Activated gamma-delta T cell treated with Interleukin-2 at 50 U/mL for 16 hours (primary cell): ENCODE data around the gene POU2AF1.

Experiments used
- DNase-seq: peaks from one replicate; pipeline ENCODE4 v3.0.0-alpha.2; 2020

POU2AF1 gene, protein sequence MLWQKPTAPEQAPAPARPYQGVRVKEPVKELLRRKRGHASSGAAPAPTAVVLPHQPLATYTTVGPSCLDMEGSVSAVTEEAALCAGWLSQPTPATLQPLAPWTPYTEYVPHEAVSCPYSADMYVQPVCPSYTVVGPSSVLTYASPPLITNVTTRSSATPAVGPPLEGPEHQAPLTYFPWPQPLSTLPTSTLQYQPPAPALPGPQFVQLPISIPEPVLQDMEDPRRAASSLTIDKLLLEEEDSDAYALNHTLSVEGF

GRCh38 chr11:111378861-111379601, at the start of gene POU2AF1:
Gene POU2AF1 (minus strand): TSS chr11:111379275. CDS start chr11:111379177, 98 bp downstream.
- DNase-seq: peak; percentile 58

- no peak for DNase-seq
These were observed 49.2 kb upstream of the POU2AF1 start for GRCh38 chr11:111428113-111428876.

GRCh38 chr11:111427471-111427912, 48.4 kb upstream of the POU2AF1 start:
- no peak for DNase-seq

DNA sequence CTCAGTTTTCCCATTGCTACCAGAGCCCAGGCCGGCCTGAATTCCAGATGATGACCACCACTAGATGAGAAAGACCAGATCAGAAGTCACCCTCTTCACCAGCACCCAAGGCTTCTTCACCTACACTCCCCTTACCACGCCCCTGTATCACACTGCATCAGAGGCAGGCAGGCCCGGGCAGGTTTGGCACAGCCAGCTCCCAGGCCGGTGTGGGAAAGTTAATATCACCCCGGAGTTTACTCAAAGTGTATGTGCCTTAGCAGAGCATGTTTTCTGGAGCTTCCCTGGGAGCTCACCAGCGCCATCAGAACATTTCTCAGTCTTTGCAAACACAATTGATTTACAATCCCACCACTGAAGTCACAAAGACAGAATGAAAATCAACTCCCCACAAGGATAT, 47.5 kb upstream of the POU2AF1 start:
- DNase-seq: no peak

- no peak for DNase-seq
These were observed 44.2 kb upstream of the POU2AF1 start for GRCh38 chr11:111423250-111423615.

GRCh38 chr11:111422494-111423249, 43.6 kb upstream of the POU2AF1 start:
- DNase-seq: peak; percentile 29

- no peak for DNase-seq
These were observed 42.2 kb upstream of the POU2AF1 start for GRCh38 chr11:111421251-111421650.

- DNase-seq: no peak
These were observed 40.7 kb upstream of the POU2AF1 start for GRCh38 chr11:111419641-111420327.

- DNase-seq: no peak
These were observed 40.1 kb upstream of the POU2AF1 start for GRCh38 chr11:111419181-111419580.

- DNase-seq: no peak
These were observed 39.3 kb upstream of the POU2AF1 start for GRCh38 chr11:111418436-111418787.

DNA sequence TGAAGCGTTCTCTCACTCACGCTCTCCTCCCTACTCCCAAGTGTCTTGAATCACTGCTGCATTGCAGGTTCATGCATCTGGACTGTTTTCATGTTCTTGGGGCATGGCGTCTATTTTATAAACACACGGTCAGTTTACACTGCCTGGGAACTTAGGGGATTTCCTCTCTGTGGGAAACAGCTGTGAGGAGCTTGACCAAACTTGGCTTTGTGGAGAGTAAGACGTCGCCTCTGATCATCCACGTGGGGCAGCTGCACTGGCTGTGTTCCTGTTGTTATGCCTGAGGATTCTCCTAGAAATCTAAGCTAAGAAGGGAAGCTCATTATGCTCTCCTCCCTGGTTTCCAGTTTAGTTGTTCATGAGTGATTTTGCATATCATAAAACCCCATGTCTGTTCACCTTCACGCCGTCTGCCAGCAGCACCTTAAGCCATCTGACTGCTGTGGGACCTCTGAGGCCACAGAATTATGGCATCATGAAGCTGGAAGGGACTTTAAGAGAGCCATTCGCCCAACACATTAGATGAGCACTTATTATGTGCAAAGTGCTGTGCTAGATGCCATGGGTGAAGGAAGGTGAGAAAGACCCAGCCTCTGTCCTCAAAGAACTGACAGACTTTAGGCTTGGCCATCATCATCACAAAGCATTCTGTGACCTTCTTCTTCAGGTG, 38.8 kb upstream of the POU2AF1 start:
- no peak for DNase-seq

DNA sequence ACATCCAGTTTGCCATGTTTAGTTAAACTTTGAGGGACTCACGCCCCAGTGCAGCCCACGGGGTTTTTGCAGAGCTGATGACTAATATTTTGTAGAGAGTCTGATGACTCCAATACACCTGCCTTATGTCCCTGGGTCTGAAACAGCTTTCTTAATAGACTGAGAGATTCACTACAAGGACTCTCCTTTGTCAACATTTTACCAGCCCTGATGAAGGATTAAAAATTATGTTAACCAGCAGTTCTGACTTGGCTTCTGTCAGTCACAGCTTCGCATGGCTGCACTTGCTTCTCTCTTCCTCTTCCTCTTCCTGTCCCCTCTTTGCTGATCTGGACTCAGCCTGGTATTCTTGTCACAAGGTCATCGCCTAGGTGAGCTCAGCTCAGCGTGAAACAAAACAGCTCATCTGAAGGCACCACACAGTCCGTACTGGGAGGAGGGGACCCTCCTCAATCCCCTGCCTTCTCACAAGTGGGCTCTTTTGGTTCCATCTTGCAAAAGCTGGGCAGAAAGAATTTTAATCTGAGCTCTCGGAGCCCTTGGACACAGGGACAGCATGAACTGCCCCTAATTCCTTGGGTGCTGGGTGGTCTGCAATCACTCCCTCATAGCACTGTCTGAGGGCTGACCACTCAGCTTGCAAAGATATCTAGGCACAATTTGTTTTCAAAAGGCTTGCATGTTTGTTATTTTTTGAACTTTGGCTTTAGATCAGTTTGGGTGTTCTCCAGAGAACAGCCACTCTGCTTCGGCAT, 38.1 kb upstream of the POU2AF1 start:
- DNase-seq: no peak

DNA sequence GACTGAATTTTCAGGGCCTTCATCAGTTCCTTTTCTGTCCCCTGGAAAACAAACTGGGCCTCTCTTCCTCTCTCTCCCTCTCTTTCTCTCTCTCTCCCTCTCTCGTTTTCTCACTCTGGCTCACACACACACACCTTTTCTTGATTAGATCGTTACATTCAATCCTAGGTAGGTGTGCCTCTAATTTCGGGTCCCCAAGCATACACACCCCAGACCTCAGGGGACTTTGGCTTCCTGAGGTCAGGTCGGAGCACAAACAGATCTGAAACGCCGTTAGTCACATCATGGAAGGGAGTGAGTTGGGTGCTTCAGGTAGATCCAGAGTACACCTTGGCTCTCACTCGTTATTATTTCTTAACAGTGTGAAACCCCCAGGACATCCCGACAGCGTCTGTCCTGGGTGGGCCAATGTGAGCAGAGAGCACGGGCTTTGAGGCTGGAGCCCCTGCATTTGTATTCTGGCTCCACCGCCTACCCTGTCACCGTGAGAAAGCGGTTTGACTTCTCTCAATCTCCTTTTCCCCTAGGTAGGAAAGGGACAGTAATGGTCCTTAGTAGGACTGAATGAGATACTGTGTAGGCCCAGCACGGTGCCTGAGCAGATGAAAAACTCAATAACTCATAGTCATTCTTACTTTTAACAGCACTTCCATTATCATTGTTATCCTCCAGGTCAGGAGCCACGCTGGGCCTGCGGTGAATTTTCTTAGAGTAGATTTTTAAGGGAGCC, 37.3 kb upstream of the POU2AF1 start:
- no peak for DNase-seq

GRCh38 chr11:111414936-111415335, 35.9 kb upstream of the POU2AF1 start:
- no peak for DNase-seq

GRCh38 chr11:111414267-111414931, 35.3 kb upstream of the POU2AF1 start:
- DNase-seq: no peak

GRCh38 chr11:111413849-111414248, 34.8 kb upstream of the POU2AF1 start:
- DNase-seq: no peak

- DNase-seq: no peak
These were observed 33.2 kb upstream of the POU2AF1 start for GRCh38 chr11:111412293-111412692.

DNA sequence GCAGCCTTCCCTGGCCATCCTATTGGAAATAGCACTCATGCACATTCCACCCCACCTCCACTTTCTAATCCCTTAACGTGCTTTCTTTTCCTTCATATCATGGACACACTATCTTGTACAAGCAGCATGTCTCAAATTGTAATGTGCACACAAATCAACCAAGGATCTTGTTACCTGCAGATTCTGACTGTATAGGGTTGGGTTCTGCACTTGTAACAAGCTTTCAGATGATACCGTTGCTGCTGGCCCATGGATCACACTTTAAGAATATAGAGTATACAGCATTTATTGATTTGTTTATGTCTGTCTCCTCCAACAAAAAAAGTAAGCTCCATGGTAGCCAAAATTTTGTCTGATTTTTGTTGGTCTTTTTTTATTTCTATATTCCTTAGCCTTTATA, 32.4 kb upstream of the POU2AF1 start:
- DNase-seq: no peak

DNA sequence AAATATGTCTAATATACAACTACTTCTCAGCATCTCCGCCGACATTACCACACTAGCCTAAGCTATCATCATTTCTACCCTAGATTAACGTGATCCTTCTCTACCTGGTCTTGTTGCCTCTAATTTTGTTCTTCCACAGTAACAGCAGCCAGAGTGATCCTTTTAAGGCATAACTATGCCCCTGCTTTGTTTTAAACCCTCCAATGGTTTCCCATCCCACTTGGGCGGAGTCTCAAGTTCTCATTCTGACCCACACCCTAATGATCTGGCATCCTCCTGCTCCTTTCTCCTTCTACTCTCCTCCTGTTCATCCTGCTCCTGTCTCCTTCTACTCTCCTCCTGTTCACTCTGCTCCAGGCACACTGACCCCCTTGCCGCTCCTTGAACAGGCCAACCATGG, 31.9 kb upstream of the POU2AF1 start:
- no peak for DNase-seq

GRCh38 chr11:111409915-111410314, 30.8 kb upstream of the POU2AF1 start:
- no peak for DNase-seq
